Measurements from ENCODE around the gene PTPRD. TPM values are rescaled to one million over a fixed set of nuclear protein-coding genes. Genes with fewer than 3 reads are reported as not detected.

The PTPRD gene
- total RNA-seq, 1 experiment from 2014 or later: not detected

- intact Hi-C loops (cut with micrococcal nuclease; ENCODE audit: unreplicated experiment): no loop called here
- CTCF ChIA-PET: no interaction called here
- POLR2A ChIA-PET (ENCODE audit: low non-redundant PET): no interaction called here
- no peak overlapping the region for H3K27ac ChIP-seq (ENCODE audit: low read depth, low read length, poor library complexity, severe bottlenecking)
- no peaks in the 10 kb centered on the region for H3K4me1 ChIP-seq (ENCODE audit: insufficient read depth, low read length, poor library complexity, severe bottlenecking)
- BruUV-seq (replicated peaks): no TSS peak
- TF ChIP-seq EZH2 (IDR thresholded peaks at IDR 0.05; ENCODE audit: borderline replicate concordance, low read depth, low read length, poor library complexity, severe bottlenecking) (no peak), CTCF (conservative IDR thresholded peaks at IDR 0.05; ENCODE audit: low read depth, low read length) (no peak)
- H3K9me3 ChIP-seq (ENCODE audit: low read depth, low read length, poor library complexity, severe bottlenecking): no peaks in the 10 kb centered on the region
- no peaks in the 10 kb centered on the region for H3K36me3 ChIP-seq (ENCODE audit: insufficient read depth, low read length, poor library complexity, severe bottlenecking)
- no peak for DNase-seq (ENCODE audit: low spot score)
- no peak overlapping the region for H3K4me3 ChIP-seq (ENCODE audit: low read depth, low read length, poor library complexity, severe bottlenecking)
- H3K27me3 ChIP-seq (replicated peaks; ENCODE audit: insufficient read depth, low read depth, low read length, poor library complexity): peaks cover 14% of the 10 kb centered on the region
Measured at GRCh38 chr9:9750719-9751118, 862.1 kb downstream of the PTPRD start.

GRCh38 chr9:9749591-9749990 is 863.2 kb downstream of the PTPRD start:
- POLR2A ChIA-PET (ENCODE audit: low non-redundant PET): no interaction called here
- BruUV-seq (replicated peaks): no TSS peak

DNA sequence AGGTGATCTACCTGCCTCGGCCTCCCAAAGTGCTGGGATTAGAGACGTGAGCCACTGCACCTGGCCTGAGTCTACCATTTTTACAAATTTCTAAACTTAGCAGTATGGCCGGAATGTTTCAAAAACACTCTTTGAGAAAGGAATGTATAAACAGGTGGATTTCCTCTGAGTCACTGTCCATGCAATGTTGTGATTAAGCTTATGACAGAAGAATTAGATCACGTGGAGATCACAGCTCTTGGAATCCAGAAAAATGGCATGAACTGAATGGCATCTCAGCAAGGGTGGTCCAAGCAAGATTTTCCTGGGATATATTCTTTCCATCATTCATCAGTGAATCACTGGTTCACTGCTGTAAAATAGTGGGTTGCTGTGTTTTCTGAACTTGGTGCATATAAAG is 865.0 kb downstream of the PTPRD start:
- intact Hi-C loops (cut with micrococcal nuclease; ENCODE audit: unreplicated experiment): no loop called here
- POLR2A ChIA-PET (ENCODE audit: low non-redundant PET): no interaction called here

More at GRCh38 chr9:9749591-9749990, 863.2 kb downstream of the PTPRD start:
- CTCF ChIA-PET: no interaction called here
- TF ChIP-seq CTCF (conservative IDR thresholded peaks at IDR 0.05; ENCODE audit: low read depth, low read length) (no peak), EZH2 (IDR thresholded peaks at IDR 0.05; ENCODE audit: borderline replicate concordance, low read depth, low read length, poor library complexity, severe bottlenecking) (no peak)
- Histone ChIP-seq H3K36me3 (ENCODE audit: insufficient read depth, low read length, poor library complexity, severe bottlenecking) (no peaks in the 10 kb centered on the region), H3K9me3 (ENCODE audit: low read depth, low read length, poor library complexity, severe bottlenecking) (no peaks in the 10 kb centered on the region), H3K27me3 (replicated peaks; ENCODE audit: insufficient read depth, low read depth, low read length, poor library complexity) (peaks cover 14% of the 10 kb centered on the region), H3K27ac (ENCODE audit: low read depth, low read length, poor library complexity, severe bottlenecking) (no peak overlapping the region), H3K4me1 (ENCODE audit: insufficient read depth, low read length, poor library complexity, severe bottlenecking) (no peaks in the 10 kb centered on the region), H3K4me3 (ENCODE audit: low read depth, low read length, poor library complexity, severe bottlenecking) (no peak overlapping the region)
- no peak for DNase-seq (ENCODE audit: low spot score)
- intact Hi-C loops (cut with micrococcal nuclease; ENCODE audit: unreplicated experiment): no loop called here

More for the DNA sequence above, 865.0 kb downstream of the PTPRD start:
- H3K4me1 ChIP-seq (ENCODE audit: insufficient read depth, low read length, poor library complexity, severe bottlenecking): no peaks in the 10 kb centered on the region
- H3K36me3 ChIP-seq (ENCODE audit: insufficient read depth, low read length, poor library complexity, severe bottlenecking): no peaks in the 10 kb centered on the region
- no TSS peak for BruUV-seq (replicated peaks)
- CTCF ChIA-PET: no interaction called here
- TF ChIP-seq CTCF (conservative IDR thresholded peaks at IDR 0.05; ENCODE audit: low read depth, low read length): no peak
- no peak for TF ChIP-seq EZH2 (IDR thresholded peaks at IDR 0.05; ENCODE audit: borderline replicate concordance, low read depth, low read length, poor library complexity, severe bottlenecking)
- no peak overlapping the region for H3K27ac ChIP-seq (ENCODE audit: low read depth, low read length, poor library complexity, severe bottlenecking)
- H3K9me3 ChIP-seq (ENCODE audit: low read depth, low read length, poor library complexity, severe bottlenecking): no peaks in the 10 kb centered on the region
- H3K27me3 ChIP-seq (replicated peaks; ENCODE audit: insufficient read depth, low read depth, low read length, poor library complexity): peaks cover 2% of the 10 kb centered on the region
- H3K4me3 ChIP-seq (ENCODE audit: low read depth, low read length, poor library complexity, severe bottlenecking): no peak overlapping the region
- DNase-seq (ENCODE audit: low spot score): no peak
